HepG2 (cell line): ENCODE results near the gene TMEM114. TPM values are rescaled to one million over a fixed set of nuclear protein-coding genes. Genes with fewer than 3 reads are reported as not detected.

ENCODE experiments used
- HIVEP1 ChIP-seq: sonication (generic); formaldehyde crosslinking; IDR thresholded peaks from 2 replicates; pipeline ENCODE4 v1.4.0; 2020; ENCODE audit warnings: mild to moderate bottlenecking, missing genetic modification reagents
- HNRNPK ChIP-seq: fragments of 200-400 bp; formaldehyde crosslinking; IDR thresholded peaks from 2 replicates; pipeline ENCODE4 v1.6.1; 2018; ENCODE audit warnings: low read length, low read depth, moderate library complexity, mild to moderate bottlenecking; ENCODE audit not compliant: poor library complexity, severe bottlenecking
- NR0B2 ChIP-seq: sonication (generic); formaldehyde crosslinking; IDR thresholded peaks from 2 replicates; pipeline ENCODE4 v1.4.0; 2020; ENCODE audit warnings: mild to moderate bottlenecking, missing genetic modification reagents
- PHF5A ChIP-seq: IDR thresholded peaks from one replicate; pipeline ENCODE4 v1.6.1; 2018; ENCODE audit warnings: low read depth, missing genetic modification reagents; ENCODE audit not compliant: unreplicated experiment
- ZNF24 ChIP-seq: fragments of 450-650 bp; IDR thresholded peaks from 2 replicates; pipeline ENCODE4 v1.6.1; 2017; ENCODE audit warnings: antibody characterized with exemption, mild to moderate bottlenecking
- ZNF282 ChIP-seq: fragments of 450-650 bp; IDR thresholded peaks from 2 replicates; pipeline ENCODE4 v1.6.1; 2018; ENCODE audit not compliant: partially characterized antibody
- ZNF572 ChIP-seq: sonication (generic); formaldehyde crosslinking; IDR thresholded peaks from 2 replicates; pipeline ENCODE4 v1.5.1; 2020; ENCODE audit warnings: mild to moderate bottlenecking, missing genetic modification reagents
- polyA plus RNA-seq, 8 experiments: library from polyadenylated mRNA; depleted of rRNA in 3 of 8; stranded (reverse) in 7 of 8; unstranded in 1 of 8; fragments of >200 nt; fragmentation: Illumina TruSeq in 4 of 8; extraction: Trizol in 4 of 8; gene quantifications; 2 replicates each; pipeline versions ENCODE4 v1.2.1 to v1.2.3, GENCODE V29; 2011 to 2016; ENCODE audit warnings: low read depth in 4 of 8, missing spikeins in 1 of 8, mixed read lengths in 1 of 8; ENCODE audit not compliant: insufficient read depth in 1 of 8
- total RNA-seq, 5 experiments: library from RNA; depleted of rRNA; stranded (reverse); fragments of >200 nt; fragmentation: Illumina TruSeq; extraction: Trizol; gene quantifications; 2 replicates each; pipeline ENCODE4 v1.2.3, GENCODE V29; 2016; ENCODE audit warnings: low read depth in 1 of 5
- TF ChIP-seq, protein P1 (sequence below): sonication (generic); formaldehyde crosslinking; IDR thresholded peaks from 2 replicates; pipeline ENCODE4 v1.4.0; 2020; ENCODE audit warnings: missing genetic modification reagents
- TF ChIP-seq, protein P2 (sequence below): sonication (generic); formaldehyde crosslinking; IDR thresholded peaks from 2 replicates; pipeline ENCODE4 v1.4.0; 2020; ENCODE audit warnings: mild to moderate bottlenecking, missing genetic modification reagents
- TF ChIP-seq, protein P3 (sequence below), 2 experiments: sonication (generic) in 1 of 2; formaldehyde crosslinking in 1 of 2; IDR thresholded peaks; 2 replicates each; pipeline versions ENCODE4 v1.5.1 to v1.6.1; 2011 to 2020; ENCODE audit warnings: borderline replicate concordance in 1 of 2, low read depth in 1 of 2, low read length in 1 of 2, mild to moderate bottlenecking in 1 of 2, missing genetic modification reagents in 1 of 2, moderate library complexity in 1 of 2
- TF ChIP-seq, protein P4 (sequence below): sonication (generic); formaldehyde crosslinking; IDR thresholded peaks from 2 replicates; pipeline ENCODE4 v1.5.0; 2020; ENCODE audit warnings: missing genetic modification reagents, mild to moderate bottlenecking, borderline replicate concordance
- TF ChIP-seq, protein P5 (sequence below): IDR thresholded peaks from 2 replicates; pipeline ENCODE4 v1.6.1; 2016; ENCODE audit warnings: missing compliant biosample characterization, missing genetic modification reagents, borderline replicate concordance

Gene TMEM114
- total and polyA plus RNA-seq, 2 of the 13 experiments (the other 11 are each of a cell fraction or from before 2014, with no cell fraction given), result not detected

- TF ChIP-seq, protein P1, sequence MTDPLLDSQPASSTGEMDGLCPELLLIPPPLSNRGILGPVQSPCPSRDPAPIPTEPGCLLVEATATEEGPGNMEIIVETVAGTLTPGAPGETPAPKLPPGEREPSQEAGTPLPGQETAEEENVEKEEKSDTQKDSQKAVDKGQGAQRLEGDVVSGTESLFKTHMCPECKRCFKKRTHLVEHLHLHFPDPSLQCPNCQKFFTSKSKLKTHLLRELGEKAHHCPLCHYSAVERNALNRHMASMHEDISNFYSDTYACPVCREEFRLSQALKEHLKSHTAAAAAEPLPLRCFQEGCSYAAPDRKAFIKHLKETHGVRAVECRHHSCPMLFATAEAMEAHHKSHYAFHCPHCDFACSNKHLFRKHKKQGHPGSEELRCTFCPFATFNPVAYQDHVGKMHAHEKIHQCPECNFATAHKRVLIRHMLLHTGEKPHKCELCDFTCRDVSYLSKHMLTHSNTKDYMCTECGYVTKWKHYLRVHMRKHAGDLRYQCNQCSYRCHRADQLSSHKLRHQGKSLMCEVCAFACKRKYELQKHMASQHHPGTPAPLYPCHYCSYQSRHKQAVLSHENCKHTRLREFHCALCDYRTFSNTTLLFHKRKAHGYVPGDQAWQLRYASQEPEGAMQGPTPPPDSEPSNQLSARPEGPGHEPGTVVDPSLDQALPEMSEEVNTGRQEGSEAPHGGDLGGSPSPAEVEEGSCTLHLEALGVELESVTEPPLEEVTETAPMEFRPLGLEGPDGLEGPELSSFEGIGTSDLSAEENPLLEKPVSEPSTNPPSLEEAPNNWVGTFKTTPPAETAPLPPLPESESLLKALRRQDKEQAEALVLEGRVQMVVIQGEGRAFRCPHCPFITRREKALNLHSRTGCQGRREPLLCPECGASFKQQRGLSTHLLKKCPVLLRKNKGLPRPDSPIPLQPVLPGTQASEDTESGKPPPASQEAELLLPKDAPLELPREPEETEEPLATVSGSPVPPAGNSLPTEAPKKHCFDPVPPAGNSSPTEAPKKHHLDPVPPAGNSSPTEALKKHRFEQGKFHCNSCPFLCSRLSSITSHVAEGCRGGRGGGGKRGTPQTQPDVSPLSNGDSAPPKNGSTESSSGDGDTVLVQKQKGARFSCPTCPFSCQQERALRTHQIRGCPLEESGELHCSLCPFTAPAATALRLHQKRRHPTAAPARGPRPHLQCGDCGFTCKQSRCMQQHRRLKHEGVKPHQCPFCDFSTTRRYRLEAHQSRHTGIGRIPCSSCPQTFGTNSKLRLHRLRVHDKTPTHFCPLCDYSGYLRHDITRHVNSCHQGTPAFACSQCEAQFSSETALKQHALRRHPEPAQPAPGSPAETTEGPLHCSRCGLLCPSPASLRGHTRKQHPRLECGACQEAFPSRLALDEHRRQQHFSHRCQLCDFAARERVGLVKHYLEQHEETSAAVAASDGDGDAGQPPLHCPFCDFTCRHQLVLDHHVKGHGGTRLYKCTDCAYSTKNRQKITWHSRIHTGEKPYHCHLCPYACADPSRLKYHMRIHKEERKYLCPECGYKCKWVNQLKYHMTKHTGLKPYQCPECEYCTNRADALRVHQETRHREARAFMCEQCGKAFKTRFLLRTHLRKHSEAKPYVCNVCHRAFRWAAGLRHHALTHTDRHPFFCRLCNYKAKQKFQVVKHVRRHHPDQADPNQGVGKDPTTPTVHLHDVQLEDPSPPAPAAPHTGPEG (CRISPR knock-in tag), result no peak
- TF ChIP-seq, protein P2, sequence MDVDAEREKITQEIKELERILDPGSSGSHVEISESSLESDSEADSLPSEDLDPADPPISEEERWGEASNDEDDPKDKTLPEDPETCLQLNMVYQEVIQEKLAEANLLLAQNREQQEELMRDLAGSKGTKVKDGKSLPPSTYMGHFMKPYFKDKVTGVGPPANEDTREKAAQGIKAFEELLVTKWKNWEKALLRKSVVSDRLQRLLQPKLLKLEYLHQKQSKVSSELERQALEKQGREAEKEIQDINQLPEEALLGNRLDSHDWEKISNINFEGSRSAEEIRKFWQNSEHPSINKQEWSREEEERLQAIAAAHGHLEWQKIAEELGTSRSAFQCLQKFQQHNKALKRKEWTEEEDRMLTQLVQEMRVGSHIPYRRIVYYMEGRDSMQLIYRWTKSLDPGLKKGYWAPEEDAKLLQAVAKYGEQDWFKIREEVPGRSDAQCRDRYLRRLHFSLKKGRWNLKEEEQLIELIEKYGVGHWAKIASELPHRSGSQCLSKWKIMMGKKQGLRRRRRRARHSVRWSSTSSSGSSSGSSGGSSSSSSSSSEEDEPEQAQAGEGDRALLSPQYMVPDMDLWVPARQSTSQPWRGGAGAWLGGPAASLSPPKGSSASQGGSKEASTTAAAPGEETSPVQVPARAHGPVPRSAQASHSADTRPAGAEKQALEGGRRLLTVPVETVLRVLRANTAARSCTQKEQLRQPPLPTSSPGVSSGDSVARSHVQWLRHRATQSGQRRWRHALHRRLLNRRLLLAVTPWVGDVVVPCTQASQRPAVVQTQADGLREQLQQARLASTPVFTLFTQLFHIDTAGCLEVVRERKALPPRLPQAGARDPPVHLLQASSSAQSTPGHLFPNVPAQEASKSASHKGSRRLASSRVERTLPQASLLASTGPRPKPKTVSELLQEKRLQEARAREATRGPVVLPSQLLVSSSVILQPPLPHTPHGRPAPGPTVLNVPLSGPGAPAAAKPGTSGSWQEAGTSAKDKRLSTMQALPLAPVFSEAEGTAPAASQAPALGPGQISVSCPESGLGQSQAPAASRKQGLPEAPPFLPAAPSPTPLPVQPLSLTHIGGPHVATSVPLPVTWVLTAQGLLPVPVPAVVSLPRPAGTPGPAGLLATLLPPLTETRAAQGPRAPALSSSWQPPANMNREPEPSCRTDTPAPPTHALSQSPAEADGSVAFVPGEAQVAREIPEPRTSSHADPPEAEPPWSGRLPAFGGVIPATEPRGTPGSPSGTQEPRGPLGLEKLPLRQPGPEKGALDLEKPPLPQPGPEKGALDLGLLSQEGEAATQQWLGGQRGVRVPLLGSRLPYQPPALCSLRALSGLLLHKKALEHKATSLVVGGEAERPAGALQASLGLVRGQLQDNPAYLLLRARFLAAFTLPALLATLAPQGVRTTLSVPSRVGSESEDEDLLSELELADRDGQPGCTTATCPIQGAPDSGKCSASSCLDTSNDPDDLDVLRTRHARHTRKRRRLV (CRISPR knock-in tag), result no peak
- no peak for TF ChIP-seq PHF5A
- no peak for TF ChIP-seq ZNF572
- TF ChIP-seq HNRNPK, result no peak
- TF ChIP-seq NR0B2 (CRISPR knock-in tag), result no peak
- peak; percentile 94 for TF ChIP-seq ZNF24
- peak; percentile 80 for TF ChIP-seq ZNF282
- TF ChIP-seq, protein P3, sequence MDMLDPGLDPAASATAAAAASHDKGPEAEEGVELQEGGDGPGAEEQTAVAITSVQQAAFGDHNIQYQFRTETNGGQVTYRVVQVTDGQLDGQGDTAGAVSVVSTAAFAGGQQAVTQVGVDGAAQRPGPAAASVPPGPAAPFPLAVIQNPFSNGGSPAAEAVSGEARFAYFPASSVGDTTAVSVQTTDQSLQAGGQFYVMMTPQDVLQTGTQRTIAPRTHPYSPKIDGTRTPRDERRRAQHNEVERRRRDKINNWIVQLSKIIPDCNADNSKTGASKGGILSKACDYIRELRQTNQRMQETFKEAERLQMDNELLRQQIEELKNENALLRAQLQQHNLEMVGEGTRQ (IDR thresholded peaks at IDR 0.05; ENCODE audit: low read depth, low read length), result no peak
- TF ChIP-seq, protein P3 (CRISPR knock-in tag; IDR thresholded peaks at IDR 0.05; ENCODE audit: borderline replicate concordance), result no peak
- TF ChIP-seq, protein P4, sequence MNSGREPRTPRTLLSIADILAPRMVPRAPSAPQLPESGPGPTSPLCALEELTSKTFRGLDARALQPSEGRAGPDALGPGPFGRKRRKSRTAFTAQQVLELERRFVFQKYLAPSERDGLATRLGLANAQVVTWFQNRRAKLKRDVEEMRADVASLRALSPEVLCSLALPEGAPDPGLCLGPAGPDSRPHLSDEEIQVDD (CRISPR knock-in tag), result no peak
- TF ChIP-seq, protein P5, sequence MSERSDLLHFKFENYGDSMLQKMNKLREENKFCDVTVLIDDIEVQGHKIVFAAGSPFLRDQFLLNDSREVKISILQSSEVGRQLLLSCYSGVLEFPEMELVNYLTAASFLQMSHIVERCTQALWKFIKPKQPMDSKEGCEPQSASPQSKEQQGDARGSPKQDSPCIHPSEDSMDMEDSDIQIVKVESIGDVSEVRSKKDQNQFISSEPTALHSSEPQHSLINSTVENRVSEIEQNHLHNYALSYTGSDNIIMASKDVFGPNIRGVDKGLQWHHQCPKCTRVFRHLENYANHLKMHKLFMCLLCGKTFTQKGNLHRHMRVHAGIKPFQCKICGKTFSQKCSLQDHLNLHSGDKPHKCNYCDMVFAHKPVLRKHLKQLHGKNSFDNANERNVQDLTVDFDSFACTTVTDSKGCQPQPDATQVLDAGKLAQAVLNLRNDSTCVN (CRISPR knock-in tag), result no peak
- TF ChIP-seq HIVEP1 (CRISPR knock-in tag), result no peak
These were observed 25.4 kb downstream of the TMEM114 start (continued) for GRCh38 chr16:8564934-8565345.
